GM18861 (cell line): ENCODE measurements around the gene FBH1.
"Not testable (repeated sequence)": the region's sequence is repeated elsewhere in the genome, so short reads cannot be mapped to it uniquely, and the experiment has no call there.

ENCODE experiments used
- ATAC-seq: cut with Tn5 transposase; IDR thresholded peaks from one replicate; pipeline ENCODE4 v1.9.1; 2021; ENCODE audit not compliant: unreplicated experiment

FBH1 gene

GRCh38 chr10:5938291-5938690 is 48.2 kb downstream of the FBH1 start:
- no peak for ATAC-seq

GRCh38 chr10:5940807-5941218 is 50.8 kb downstream of the FBH1 start:
- ATAC-seq: no peak

GRCh38 chr10:5941579-5941978 is 51.5 kb downstream of the FBH1 start:
- no peak for ATAC-seq

GRCh38 chr10:5942001-5942400 is 52.0 kb downstream of the FBH1 start:
- no peak for ATAC-seq

GRCh38 chr10:5942474-5942873 is 52.4 kb downstream of the FBH1 start:
- no peak for ATAC-seq

GRCh38 chr10:5943536-5943935 is 53.5 kb downstream of the FBH1 start:
- ATAC-seq: no peak

GRCh38 chr10:5944389-5945189 is 54.5 kb downstream of the FBH1 start:
- no peak for ATAC-seq

GRCh38 chr10:5945190-5945509 is 55.1 kb downstream of the FBH1 start:
- ATAC-seq: no peak

GRCh38 chr10:5945561-5946418 is 55.7 kb downstream of the FBH1 start:
- ATAC-seq: no peak

- not testable (repeated sequence) for ATAC-seq
Observed at GRCh38 chr10:5946419-5946775, 56.4 kb downstream of the FBH1 start.

- ATAC-seq: no peak
Observed at GRCh38 chr10:5946786-5947185, 56.7 kb downstream of the FBH1 start.

- ATAC-seq: no peak
Observed at GRCh38 chr10:5947471-5948207, 57.6 kb downstream of the FBH1 start.

- ATAC-seq: no peak
Observed at GRCh38 chr10:5948208-5948585, 58.2 kb downstream of the FBH1 start.

GRCh38 chr10:5949009-5949759 is 59.1 kb downstream of the FBH1 start:
- no peak for ATAC-seq

- no peak for ATAC-seq
Observed at GRCh38 chr10:5951167-5951711, 61.2 kb downstream of the FBH1 start.

GRCh38 chr10:5951721-5952407 is 61.8 kb downstream of the FBH1 start:
- ATAC-seq: no peak

GRCh38 chr10:5952731-5953385 is 62.8 kb downstream of the FBH1 start:
- no peak for ATAC-seq

GRCh38 chr10:5953676-5954075 is 63.6 kb downstream of the FBH1 start:
- ATAC-seq: no peak

- ATAC-seq: no peak
Observed at GRCh38 chr10:5956146-5956936, 66.3 kb downstream of the FBH1 start.
